Measurements from ENCODE around the gene SLC8A3.

DNA sequence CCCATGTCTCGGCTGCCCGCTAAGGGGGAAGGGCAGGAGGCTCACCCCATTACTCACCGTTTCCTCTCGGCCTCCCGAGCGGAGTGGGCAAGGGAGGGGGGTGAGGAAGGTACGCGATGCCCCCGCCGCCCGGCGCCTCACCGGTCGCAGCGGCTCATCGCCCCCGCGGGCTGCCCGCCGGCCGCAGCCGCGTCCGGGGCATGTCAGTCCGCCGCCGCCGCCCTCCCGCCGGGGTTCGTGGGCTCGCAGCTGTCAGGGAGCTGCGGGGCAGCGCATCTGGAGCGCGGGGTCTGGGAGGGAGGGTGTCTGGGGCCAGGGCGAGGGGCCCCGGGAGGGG lies 461 bp downstream of the SLC8A3 start:
- TF ChIP-seq, protein P1, sequence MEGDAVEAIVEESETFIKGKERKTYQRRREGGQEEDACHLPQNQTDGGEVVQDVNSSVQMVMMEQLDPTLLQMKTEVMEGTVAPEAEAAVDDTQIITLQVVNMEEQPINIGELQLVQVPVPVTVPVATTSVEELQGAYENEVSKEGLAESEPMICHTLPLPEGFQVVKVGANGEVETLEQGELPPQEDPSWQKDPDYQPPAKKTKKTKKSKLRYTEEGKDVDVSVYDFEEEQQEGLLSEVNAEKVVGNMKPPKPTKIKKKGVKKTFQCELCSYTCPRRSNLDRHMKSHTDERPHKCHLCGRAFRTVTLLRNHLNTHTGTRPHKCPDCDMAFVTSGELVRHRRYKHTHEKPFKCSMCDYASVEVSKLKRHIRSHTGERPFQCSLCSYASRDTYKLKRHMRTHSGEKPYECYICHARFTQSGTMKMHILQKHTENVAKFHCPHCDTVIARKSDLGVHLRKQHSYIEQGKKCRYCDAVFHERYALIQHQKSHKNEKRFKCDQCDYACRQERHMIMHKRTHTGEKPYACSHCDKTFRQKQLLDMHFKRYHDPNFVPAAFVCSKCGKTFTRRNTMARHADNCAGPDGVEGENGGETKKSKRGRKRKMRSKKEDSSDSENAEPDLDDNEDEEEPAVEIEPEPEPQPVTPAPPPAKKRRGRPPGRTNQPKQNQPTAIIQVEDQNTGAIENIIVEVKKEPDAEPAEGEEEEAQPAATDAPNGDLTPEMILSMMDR (IDR thresholded peaks at IDR 0.05), result no peak
- no peak for TF ChIP-seq POLR2A (IDR thresholded peaks at IDR 0.05)
